Ovary (tissue), 9 donors: ENCODE results near the gene EXOC6B. TPM values are rescaled to one million over a fixed set of nuclear protein-coding genes. Genes with fewer than 3 reads are reported as not detected.

Source experiments
- DNase-seq, 5 donors: peaks; one replicate each; pipeline ENCODE4 v3.0.0-alpha.2; 2019 to 2020
- H3K27ac ChIP-seq, 2 donors: fragments of 200-600 bp; one replicate each; pipeline versions ENCODE4 v1.5.1 to v1.8.0; 2019 to 2022
- H3K27me3 ChIP-seq: fragments of 200-600 bp; one replicate; pipeline ENCODE4 v1.8.0; 2022
- H3K36me3 ChIP-seq: fragments of 200-600 bp; sonication (generic); one replicate; pipeline ENCODE4 v1.5.1; 2019
- H3K4me1 ChIP-seq: one replicate; pipeline ENCODE4 v1.8.1; 2013; ENCODE audit warnings: mild to moderate bottlenecking, moderate library complexity; ENCODE audit not compliant: insufficient read depth
- H3K4me3 ChIP-seq: fragments of 200-600 bp; sonication (generic); one replicate; pipeline ENCODE4 v1.5.1; 2017
- H3K9me3 ChIP-seq, 2 donors: fragments of 200-600 bp in 1 of 2; sonication (generic) in 1 of 2; one replicate each; pipeline versions ENCODE4 v1.5.1 to v1.8.1; 2013 to 2019; ENCODE audit warnings: mild to moderate bottlenecking in 1 of 2, moderate library complexity in 1 of 2
- EP300 ChIP-seq: sonication (generic); formaldehyde crosslinking; IDR thresholded peaks from one replicate; pipeline ENCODE4 v1.6.1; 2017; ENCODE audit warnings: antibody characterized with exemption
- POLR2A ChIP-seq: fragments of 450-650 bp; IDR thresholded peaks from one replicate; pipeline ENCODE4 v1.6.1; 2017; ENCODE audit warnings: antibody characterized with exemption, mild to moderate bottlenecking, moderate library complexity
- WGBS, 3 donors: extraction: QIAGEN DNeasy Blood & Tissue Kit in 1 of 3; methylation state at CpG; one replicate each; pipeline versions ENCODE4 v1.1.5 to v1.1.7; 2013 to 2017; 5-methylcytosine and 5-hydroxymethylcytosine counted together
- intact Hi-C, 4 donors: fragments of 100-400 bp; cut with DNase I; formaldehyde crosslinking; loops; one replicate each; pipeline versions ENCODE4 v1.11.0 to v1.15.1; 2022 to 2023
- polyA plus RNA-seq, 2 donors: library from polyadenylated mRNA; stranded (reverse); fragments of 200-250 nt in 1 of 2; fragments of 350-450 nt in 1 of 2; fragmentation: Illumina TruSeq in 1 of 2; extraction: RNeasy Lipid Tissue Mini Kit (QIAGEN cat#74804) in 1 of 2; gene quantifications; one replicate each; pipeline ENCODE4 v1.2.3, GENCODE V29; 2013 to 2014
- total RNA-seq, 7 donors: library from RNA; depleted of rRNA in 2 of 7; stranded (reverse); fragments of >200 nt in 2 of 7; fragmentation: NEBNext Ultra II Directional in 3 of 7; extraction: Animal tissue kit (Norgen Biotek cat#: 25700) in 3 of 7; gene quantifications; one replicate each; pipeline versions ENCODE4 v1.1.0 to v1.2.4, GENCODE V29; 2016 to 2023
- TF ChIP-seq, protein P1 (sequence below), 3 donors: fragments of 450-650 bp in 2 of 3; fragments of 200-600 bp in 1 of 3; IDR thresholded peaks; one replicate each; pipeline versions ENCODE4 v1.5.1 to v1.8.0; 2016 to 2022; ENCODE audit warnings: antibody characterized with exemption in 3 of 3, mild to moderate bottlenecking in 1 of 3
- donor health status: DM: no; HTN: no; CAD: no; lungs with moderate emphysema.
- donor health status: DM: no; HTN: no; CAD: no.
- donor health status: Bipolar disorder and iron deficiency.
- donor health status: DM: yes; HTN: yes; CAD: no.
- donor health status: DM: no; HTN: no; CAD: no.
- donor health status: DM: yes; HTN: yes; CAD: no.

EXOC6B gene
- total and polyA plus RNA-seq, 9 donors, result 11.9 to 84.9 (median 57.8) TPM

GRCh38 chr2:72803626-72804320 is 22.1 kb downstream of the EXOC6B start:
- no peak overlapping the region for H3K27ac ChIP-seq
- no peaks in the 10 kb centered on the region for H3K4me1 ChIP-seq
- H3K9me3 ChIP-seq, result no peaks in the 10 kb centered on the region
- TF ChIP-seq, protein P1, sequence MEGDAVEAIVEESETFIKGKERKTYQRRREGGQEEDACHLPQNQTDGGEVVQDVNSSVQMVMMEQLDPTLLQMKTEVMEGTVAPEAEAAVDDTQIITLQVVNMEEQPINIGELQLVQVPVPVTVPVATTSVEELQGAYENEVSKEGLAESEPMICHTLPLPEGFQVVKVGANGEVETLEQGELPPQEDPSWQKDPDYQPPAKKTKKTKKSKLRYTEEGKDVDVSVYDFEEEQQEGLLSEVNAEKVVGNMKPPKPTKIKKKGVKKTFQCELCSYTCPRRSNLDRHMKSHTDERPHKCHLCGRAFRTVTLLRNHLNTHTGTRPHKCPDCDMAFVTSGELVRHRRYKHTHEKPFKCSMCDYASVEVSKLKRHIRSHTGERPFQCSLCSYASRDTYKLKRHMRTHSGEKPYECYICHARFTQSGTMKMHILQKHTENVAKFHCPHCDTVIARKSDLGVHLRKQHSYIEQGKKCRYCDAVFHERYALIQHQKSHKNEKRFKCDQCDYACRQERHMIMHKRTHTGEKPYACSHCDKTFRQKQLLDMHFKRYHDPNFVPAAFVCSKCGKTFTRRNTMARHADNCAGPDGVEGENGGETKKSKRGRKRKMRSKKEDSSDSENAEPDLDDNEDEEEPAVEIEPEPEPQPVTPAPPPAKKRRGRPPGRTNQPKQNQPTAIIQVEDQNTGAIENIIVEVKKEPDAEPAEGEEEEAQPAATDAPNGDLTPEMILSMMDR (IDR thresholded peaks at IDR 0.05), result no peak
- TF ChIP-seq POLR2A (no peak), EP300 (no peak)
- no peak for DNase-seq
- intact Hi-C loops, result no loop called here
- no peaks in the 10 kb centered on the region for H3K27me3 ChIP-seq
- no peak overlapping the region for H3K4me3 ChIP-seq
- H3K36me3 ChIP-seq, result no peaks in the 10 kb centered on the region

GRCh38 chr2:72803151-72803550 is 22.7 kb downstream of the EXOC6B start:
- H3K9me3 ChIP-seq, result no peaks in the 10 kb centered on the region
- TF ChIP-seq EP300 (no peak), POLR2A (no peak)
- TF ChIP-seq, protein P1 (IDR thresholded peaks at IDR 0.05), result no peak
- H3K4me3 ChIP-seq, result no peak overlapping the region
- WGBS, 3 donors, result 52 to 73% (median 62%) methylated on average over 1 of the region's 1 CpG
- intact Hi-C loops, result no loop called here
- no peak overlapping the region for H3K27ac ChIP-seq
- H3K4me1 ChIP-seq, result no peaks in the 10 kb centered on the region
- DNase-seq, result no peak
- no peaks in the 10 kb centered on the region for H3K27me3 ChIP-seq
- no peaks in the 10 kb centered on the region for H3K36me3 ChIP-seq

DNA sequence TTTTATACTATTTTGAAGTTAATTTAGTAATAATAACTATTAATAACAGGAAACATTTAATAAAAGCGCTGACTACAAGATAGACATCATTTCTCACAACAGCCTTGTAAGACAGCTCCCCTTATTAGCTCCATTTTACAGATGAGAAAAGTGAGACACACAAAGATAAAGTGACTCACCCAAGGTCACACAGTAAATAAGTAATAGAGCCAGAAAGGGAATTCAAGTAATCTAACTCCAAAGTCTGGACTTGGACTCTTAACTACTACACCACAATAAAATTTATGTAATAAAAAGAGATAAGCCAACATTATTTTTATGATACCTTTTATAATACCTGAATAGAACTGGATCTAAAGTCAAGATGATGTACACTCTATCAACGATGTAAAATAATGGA is 25.3 kb downstream of the EXOC6B start:
- intact Hi-C loops, result no loop called here
- H3K27me3 ChIP-seq, result no peaks in the 10 kb centered on the region
- no peak overlapping the region for H3K4me3 ChIP-seq
- DNase-seq, result no peak
- no peaks in the 10 kb centered on the region for H3K36me3 ChIP-seq
- TF ChIP-seq EP300 (no peak), POLR2A (no peak)
- TF ChIP-seq, protein P1 (IDR thresholded peaks at IDR 0.05), result no peak
- H3K27ac ChIP-seq, result no peak overlapping the region
- H3K9me3 ChIP-seq, result no peaks in the 10 kb centered on the region
- no peaks in the 10 kb centered on the region for H3K4me1 ChIP-seq
- WGBS, 3 donors, result 93 to 96% (median 95%) methylated on average over 2 of the region's 2 CpGs

- H3K27me3 ChIP-seq, result no peaks in the 10 kb centered on the region
- TF ChIP-seq, protein P1 (IDR thresholded peaks at IDR 0.05), result no peak
- TF ChIP-seq EP300 (no peak), POLR2A (no peak)
- WGBS, 3 donors, result 97% methylated on average over 4 of the region's 4 CpGs
- no peak overlapping the region for H3K4me3 ChIP-seq
- H3K27ac ChIP-seq, result no peak overlapping the region
- intact Hi-C loops, result no loop called here
- H3K36me3 ChIP-seq, result no peaks in the 10 kb centered on the region
- no peaks in the 10 kb centered on the region for H3K4me1 ChIP-seq
- H3K9me3 ChIP-seq, result no peaks in the 10 kb centered on the region
- DNase-seq, result no peak
Observed at GRCh38 chr2:72797740-72798139, 28.1 kb downstream of the EXOC6B start.
